Neural cell (in vitro differentiated cells): ENCODE measurements around the gene ITIH2. TPM values are rescaled to one million over a fixed set of nuclear protein-coding genes. Genes with fewer than 3 reads are reported as not detected.

Source experiments
- H2AFZ ChIP-seq: fragments of 200-600, 300-800 bp; sonication (generic), shearing (Covaris generic); 2 replicates; pipeline ENCODE4 v1.6.0; 2014; ENCODE audit warnings: low read depth, mild to moderate bottlenecking, antibody characterized with exemption, low read length, moderate library complexity
- H3F3A ChIP-seq: fragments of 200-600 bp; shearing (Covaris generic); 2 replicates; pipeline ENCODE4 v1.6.1; 2016; ENCODE audit warnings: mild to moderate bottlenecking, moderate library complexity, mixed read lengths, antibody characterized with exemption, low read length; ENCODE audit not compliant: insufficient read depth, poor library complexity, severe bottlenecking
- H3K27ac ChIP-seq: fragments of 200-600, 300-800 bp; sonication (generic), shearing (Covaris generic); 2 replicates; pipeline ENCODE4 v1.5.1; 2014; ENCODE audit warnings: mild to moderate bottlenecking, low read length, moderate library complexity
- H3K27me3 ChIP-seq: fragments of 300-800, 200-600 bp; sonication (generic), shearing (Covaris generic); 2 replicates; pipeline ENCODE4 v1.6.0; 2014; ENCODE audit warnings: mild to moderate bottlenecking, low read depth, low read length, moderate library complexity; ENCODE audit not compliant: insufficient read depth
- H3K36me3 ChIP-seq: fragments of 300-800, 200-600 bp; sonication (generic), shearing (Covaris generic); 2 replicates; pipeline ENCODE4 v1.5.1; 2014; ENCODE audit warnings: mild to moderate bottlenecking, antibody characterized with exemption, low read length, moderate library complexity; ENCODE audit not compliant: insufficient read depth
- H3K4me2 ChIP-seq: fragments of 300-800, 200-600 bp; sonication (generic), shearing (Covaris generic); 2 replicates; pipeline ENCODE4 v1.6.0; 2014; ENCODE audit warnings: mild to moderate bottlenecking, low read length
- H3K4me3 ChIP-seq: fragments of 300-800, 200-600 bp; sonication (generic), shearing (Covaris generic); 2 replicates; pipeline ENCODE4 v1.5.1; 2014; ENCODE audit warnings: mild to moderate bottlenecking, low read length, moderate library complexity
- H3K79me2 ChIP-seq: fragments of 200-600 bp; shearing (Covaris generic); replicated peaks from 2 replicates; pipeline ENCODE4 v1.6.0; 2014; ENCODE audit warnings: mild to moderate bottlenecking, low read length, moderate library complexity; ENCODE audit not compliant: insufficient read depth
- H3K9ac ChIP-seq: fragments of 300-800, 200-600 bp; sonication (generic), shearing (Covaris generic); 2 replicates; pipeline ENCODE4 v1.6.1; 2016; ENCODE audit warnings: mild to moderate bottlenecking, low read length, mixed read lengths
- H3K9me2 ChIP-seq: fragments of 200-600 bp; shearing (Covaris generic); 2 replicates; pipeline ENCODE4 v1.6.1; 2016; ENCODE audit warnings: mild to moderate bottlenecking, low read length, mixed read lengths; ENCODE audit not compliant: insufficient read depth
- H3K9me3 ChIP-seq: fragments of 200-600, 300-800 bp; sonication (generic), shearing (Covaris generic); 2 replicates; pipeline ENCODE4 v1.6.1; 2016; ENCODE audit warnings: mild to moderate bottlenecking, mixed run types, low read length, moderate library complexity, mixed read lengths
- H4K20me1 ChIP-seq: fragments of 200-600 bp; shearing (Covaris generic); 2 replicates; pipeline ENCODE4 v1.6.1; 2016; ENCODE audit warnings: mild to moderate bottlenecking, mixed run types; ENCODE audit not compliant: insufficient read depth
- CTCF ChIP-seq: fragments of 450-650 bp; IDR thresholded peaks from 2 replicates; pipeline ENCODE4 v1.5.1; 2014; ENCODE audit warnings: antibody characterized with exemption, mild to moderate bottlenecking, moderate library complexity; ENCODE audit not compliant: poor library complexity, severe bottlenecking
- EP300 ChIP-seq: fragments of 450-650 bp; conservative IDR thresholded peaks from 2 replicates; pipeline ENCODE4 v1.6.1; 2014; ENCODE audit warnings: antibody characterized with exemption, mild to moderate bottlenecking, moderate library complexity; ENCODE audit not compliant: poor library complexity, severe bottlenecking
- EZH2 ChIP-seq: fragments of 200-600, 300-800 bp; shearing (Covaris generic), sonication (generic); IDR thresholded peaks from 2 replicates; pipeline ENCODE4 v1.6.1; 2014; ENCODE audit warnings: antibody characterized with exemption, low read length, borderline replicate concordance, mild to moderate bottlenecking; ENCODE audit not compliant: insufficient read depth, poor library complexity, severe bottlenecking
- MXI1 ChIP-seq: fragments of 450-650 bp; conservative IDR thresholded peaks from 2 replicates; pipeline ENCODE4 v1.6.1; 2014; ENCODE audit warnings: antibody characterized with exemption, mild to moderate bottlenecking; ENCODE audit not compliant: poor library complexity, severe bottlenecking
- POLR2AphosphoS5 ChIP-seq: IDR thresholded peaks from 2 replicates; pipeline ENCODE4 v1.6.1; 2012
- RAD21 ChIP-seq: fragments of 450-650 bp; conservative IDR thresholded peaks from 2 replicates; pipeline ENCODE4 v1.6.1; 2014; ENCODE audit warnings: antibody characterized with exemption, mild to moderate bottlenecking, moderate library complexity
- SMC3 ChIP-seq: fragments of 450-650 bp; conservative IDR thresholded peaks from 2 replicates; pipeline ENCODE4 v1.6.1; 2014; ENCODE audit warnings: antibody characterized with exemption, mild to moderate bottlenecking, moderate library complexity; ENCODE audit not compliant: poor library complexity
- TAF1 ChIP-seq: IDR thresholded peaks from 2 replicates; pipeline ENCODE4 v1.6.1; 2012; ENCODE audit warnings: low read depth
- polyA plus RNA-seq: library from polyadenylated mRNA; depleted of rRNA; stranded (reverse); fragments of >200 nt; gene quantifications from 2 replicates; pipeline ENCODE4 v1.2.3, GENCODE V29; 2014
- TF ChIP-seq, protein P1 (sequence below): IDR thresholded peaks from 2 replicates; pipeline ENCODE4 v1.6.1; 2012; ENCODE audit warnings: borderline replicate concordance

The ITIH2 gene
- polyA plus RNA-seq, 1 donor from 2014 or later: not detected

- Histone ChIP-seq H4K20me1 (no peaks in the 10 kb centered on the region), H2AFZ (no peak overlapping the region), H3K9ac (no peak overlapping the region), H3K9me3 (no peaks in the 10 kb centered on the region), H3K79me2 (no peaks in the 10 kb centered on the region), H3K27ac (no peak overlapping the region), H3F3A (no peaks in the 10 kb centered on the region), H3K27me3 (no peaks in the 10 kb centered on the region), H3K36me3 (no peaks in the 10 kb centered on the region), H3K9me2 (no peaks in the 10 kb centered on the region), H3K4me3 (no peak overlapping the region), H3K4me2 (no peak overlapping the region)
- TF ChIP-seq POLR2AphosphoS5: no peak
- no peak for TF ChIP-seq SMC3
- TF ChIP-seq, protein P1, sequence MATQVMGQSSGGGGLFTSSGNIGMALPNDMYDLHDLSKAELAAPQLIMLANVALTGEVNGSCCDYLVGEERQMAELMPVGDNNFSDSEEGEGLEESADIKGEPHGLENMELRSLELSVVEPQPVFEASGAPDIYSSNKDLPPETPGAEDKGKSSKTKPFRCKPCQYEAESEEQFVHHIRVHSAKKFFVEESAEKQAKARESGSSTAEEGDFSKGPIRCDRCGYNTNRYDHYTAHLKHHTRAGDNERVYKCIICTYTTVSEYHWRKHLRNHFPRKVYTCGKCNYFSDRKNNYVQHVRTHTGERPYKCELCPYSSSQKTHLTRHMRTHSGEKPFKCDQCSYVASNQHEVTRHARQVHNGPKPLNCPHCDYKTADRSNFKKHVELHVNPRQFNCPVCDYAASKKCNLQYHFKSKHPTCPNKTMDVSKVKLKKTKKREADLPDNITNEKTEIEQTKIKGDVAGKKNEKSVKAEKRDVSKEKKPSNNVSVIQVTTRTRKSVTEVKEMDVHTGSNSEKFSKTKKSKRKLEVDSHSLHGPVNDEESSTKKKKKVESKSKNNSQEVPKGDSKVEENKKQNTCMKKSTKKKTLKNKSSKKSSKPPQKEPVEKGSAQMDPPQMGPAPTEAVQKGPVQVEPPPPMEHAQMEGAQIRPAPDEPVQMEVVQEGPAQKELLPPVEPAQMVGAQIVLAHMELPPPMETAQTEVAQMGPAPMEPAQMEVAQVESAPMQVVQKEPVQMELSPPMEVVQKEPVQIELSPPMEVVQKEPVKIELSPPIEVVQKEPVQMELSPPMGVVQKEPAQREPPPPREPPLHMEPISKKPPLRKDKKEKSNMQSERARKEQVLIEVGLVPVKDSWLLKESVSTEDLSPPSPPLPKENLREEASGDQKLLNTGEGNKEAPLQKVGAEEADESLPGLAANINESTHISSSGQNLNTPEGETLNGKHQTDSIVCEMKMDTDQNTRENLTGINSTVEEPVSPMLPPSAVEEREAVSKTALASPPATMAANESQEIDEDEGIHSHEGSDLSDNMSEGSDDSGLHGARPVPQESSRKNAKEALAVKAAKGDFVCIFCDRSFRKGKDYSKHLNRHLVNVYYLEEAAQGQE: no peak
- no peak for TF ChIP-seq CTCF
- no peak for TF ChIP-seq EP300
- no peak for TF ChIP-seq RAD21
- TF ChIP-seq TAF1: no peak
- TF ChIP-seq MXI1: no peak
- no peak for TF ChIP-seq EZH2
Observed at GRCh38 chr10:7707858-7708622, 4.9 kb downstream of the ITIH2 start.

GRCh38 chr10:7708832-7709231 is 5.7 kb downstream of the ITIH2 start:
- Histone ChIP-seq H2AFZ (no peak overlapping the region), H3K4me2 (no peak overlapping the region)

More at GRCh38 chr10:7708832-7709231, 5.7 kb downstream of the ITIH2 start:
- Histone ChIP-seq H3K9ac (no peak overlapping the region), H3K27ac (no peak overlapping the region), H3K36me3 (no peaks in the 10 kb centered on the region), H3K9me2 (no peaks in the 10 kb centered on the region), H3F3A (no peaks in the 10 kb centered on the region), H3K79me2 (no peaks in the 10 kb centered on the region), H3K9me3 (no peaks in the 10 kb centered on the region), H3K4me3 (no peak overlapping the region), H3K27me3 (no peaks in the 10 kb centered on the region), H4K20me1 (no peaks in the 10 kb centered on the region)
- TF ChIP-seq MXI1: no peak
- no peak for TF ChIP-seq TAF1
- TF ChIP-seq CTCF: no peak
- TF ChIP-seq RAD21: no peak
- no peak for TF ChIP-seq POLR2AphosphoS5
- TF ChIP-seq EZH2: no peak
- no peak for TF ChIP-seq SMC3
